Fibroblast of skin of abdomen (primary cell): ENCODE results near the gene SGF29.
"Not testable (repeated sequence)": the region's sequence is repeated elsewhere in the genome, so short reads cannot be mapped to it uniquely, and the experiment has no call there.

Source experiments
- DNase-seq: peaks from one replicate; pipeline ENCODE4 v3.0.0-alpha.2; 2013

The SGF29 gene

DNA sequence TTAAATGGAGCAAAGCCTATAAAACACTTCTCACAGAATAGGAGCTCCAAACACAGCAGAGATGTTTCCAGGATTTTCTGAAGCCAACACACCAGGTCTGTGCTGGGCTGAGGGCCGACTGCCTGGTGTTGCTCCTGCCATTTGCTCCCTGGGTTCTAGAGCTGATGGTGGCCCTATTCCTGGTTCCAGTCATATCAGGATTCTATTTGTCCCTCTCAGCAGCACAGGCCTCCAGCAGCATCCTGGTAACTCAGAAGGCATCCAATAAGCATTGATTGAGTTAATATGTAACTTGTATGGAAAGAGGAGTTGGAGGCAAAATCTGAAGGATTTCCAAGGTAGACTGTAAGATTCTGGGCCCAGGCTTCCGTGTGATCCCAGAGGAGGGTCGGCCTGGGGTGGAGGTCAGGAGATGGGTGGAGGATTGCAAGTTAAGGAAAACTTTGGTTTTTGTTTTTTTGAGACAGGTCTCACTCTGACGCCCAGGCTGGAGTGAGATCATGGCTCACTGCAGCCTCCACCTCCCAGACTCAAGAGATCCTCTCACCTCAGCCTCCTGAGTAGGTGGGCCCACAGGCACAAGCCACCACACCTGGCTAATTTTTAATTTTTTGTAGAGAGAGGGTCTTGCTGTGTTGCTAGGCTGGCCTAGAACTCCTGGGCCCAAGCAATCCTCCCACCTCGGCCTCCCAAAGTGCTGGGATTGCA lies 20.6 kb upstream of the SGF29 start:
- no peak for DNase-seq

DNA sequence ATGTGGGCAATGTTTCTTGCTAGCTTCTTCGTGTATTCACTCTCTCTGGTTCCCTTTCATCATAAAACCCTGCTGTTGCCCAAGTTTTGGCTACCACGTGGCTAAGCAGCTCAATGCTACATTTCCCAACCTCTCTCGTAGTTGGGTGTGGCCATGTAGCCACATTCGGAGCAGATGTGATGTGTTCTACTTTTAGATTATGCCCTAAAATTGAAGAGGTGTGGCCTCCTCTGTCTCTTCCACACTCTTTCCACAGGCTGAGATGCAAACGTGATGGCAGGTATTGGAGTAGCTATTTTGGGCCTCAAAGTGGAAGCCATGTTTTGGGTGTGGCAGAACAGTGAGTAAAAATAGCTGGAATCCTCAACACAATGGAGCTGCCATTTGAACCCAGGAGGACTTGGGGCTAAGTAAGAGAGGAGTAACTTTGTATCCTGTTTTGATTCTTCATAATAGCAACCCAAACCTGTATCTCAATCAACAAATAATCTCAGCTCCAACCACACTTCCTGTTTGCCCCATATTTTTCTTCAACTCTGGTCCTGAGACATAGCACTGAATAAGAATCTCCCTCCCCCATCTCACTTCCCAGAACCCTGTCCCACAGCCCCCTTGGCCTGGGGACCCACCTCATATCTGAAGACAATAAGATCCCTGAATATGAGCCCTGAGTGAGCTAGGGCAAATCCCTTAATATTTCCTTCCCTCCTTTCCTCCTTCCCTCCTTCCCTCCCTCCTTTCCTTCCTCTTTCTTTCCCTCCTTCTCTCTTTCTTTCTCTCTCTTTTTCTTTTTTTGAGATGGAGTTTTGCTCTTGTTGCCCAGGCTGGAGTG lies 19.0 kb upstream of the SGF29 start:
- DNase-seq, result peak; percentile 28

- DNase-seq, result no peak
Measured at GRCh38 chr16:28537076-28537475, 16.6 kb upstream of the SGF29 start.

- DNase-seq, result no peak
Measured at GRCh38 chr16:28537964-28538732, 15.6 kb upstream of the SGF29 start.

GRCh38 chr16:28538733-28539596 lies 14.8 kb upstream of the SGF29 start, which contains the start of gene NUPR1:
TSS of gene NUPR1 (minus strand) at chr16:28538974. CDS start at chr16:28538907, 67 bp downstream.
- DNase-seq, result peak; percentile 99

- no peak for DNase-seq
Measured at GRCh38 chr16:28540346-28540745, 13.4 kb upstream of the SGF29 start.

- no peak for DNase-seq
Measured at GRCh38 chr16:28542646-28543045, 11.1 kb upstream of the SGF29 start.

GRCh38 chr16:28543072-28543471 lies 10.6 kb upstream of the SGF29 start:
- no peak for DNase-seq

GRCh38 chr16:28544998-28545397 lies 8.7 kb upstream of the SGF29 start:
- no peak for DNase-seq

GRCh38 chr16:28545964-28546363 lies 7.8 kb upstream of the SGF29 start:
- not testable (repeated sequence) for DNase-seq

DNA sequence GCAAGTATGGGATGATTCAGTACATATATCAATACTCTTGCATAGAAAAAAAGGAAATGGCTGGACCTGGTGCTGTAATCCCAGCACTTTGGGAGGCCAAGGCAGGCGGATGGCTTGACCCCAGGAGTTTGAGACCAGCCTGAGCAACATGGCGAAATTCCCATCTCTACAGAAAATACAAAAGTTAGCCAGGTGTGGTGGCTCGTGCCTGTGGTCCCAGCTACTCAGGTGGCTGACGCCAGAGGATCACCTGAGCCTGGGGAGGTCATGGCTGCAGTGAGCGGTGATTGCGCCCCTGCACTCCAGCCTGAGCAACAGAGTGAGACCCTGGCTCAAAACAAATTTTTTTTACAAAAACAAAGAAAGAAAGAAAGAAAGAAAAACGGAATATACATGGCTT lies 7.1 kb upstream of the SGF29 start:
- DNase-seq, result no peak

- no peak for DNase-seq
Measured at GRCh38 chr16:28548306-28548802, 5.4 kb upstream of the SGF29 start.

- peak; percentile 36 for DNase-seq
Measured at GRCh38 chr16:28549301-28549899, 4.3 kb upstream of the SGF29 start.

GRCh38 chr16:28554634-28555423 lies 1.1 kb downstream of the SGF29 start:
- no peak for DNase-seq

DNA sequence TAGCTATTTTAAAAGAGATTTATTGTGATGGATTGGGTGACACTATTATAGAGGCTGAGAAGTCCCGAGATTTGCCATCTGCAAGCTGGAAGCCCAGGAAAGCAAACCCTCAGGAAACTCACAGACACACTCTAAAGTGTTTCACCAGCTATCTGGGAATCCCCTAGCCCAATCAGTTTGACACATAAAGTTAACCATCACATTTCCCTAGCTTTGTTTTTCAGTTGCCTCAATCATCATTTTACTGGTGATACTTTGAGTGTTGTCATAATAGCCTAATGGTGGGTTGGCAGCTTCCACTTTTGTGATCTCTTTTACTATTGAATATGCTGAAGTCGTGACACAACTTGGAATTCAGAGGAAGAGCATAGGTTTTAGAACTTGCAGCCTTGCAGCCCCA lies 1.8 kb downstream of the SGF29 start:
- DNase-seq, result no peak

- no peak for DNase-seq
Measured at GRCh38 chr16:28556914-28557320, 3.2 kb downstream of the SGF29 start.

DNA sequence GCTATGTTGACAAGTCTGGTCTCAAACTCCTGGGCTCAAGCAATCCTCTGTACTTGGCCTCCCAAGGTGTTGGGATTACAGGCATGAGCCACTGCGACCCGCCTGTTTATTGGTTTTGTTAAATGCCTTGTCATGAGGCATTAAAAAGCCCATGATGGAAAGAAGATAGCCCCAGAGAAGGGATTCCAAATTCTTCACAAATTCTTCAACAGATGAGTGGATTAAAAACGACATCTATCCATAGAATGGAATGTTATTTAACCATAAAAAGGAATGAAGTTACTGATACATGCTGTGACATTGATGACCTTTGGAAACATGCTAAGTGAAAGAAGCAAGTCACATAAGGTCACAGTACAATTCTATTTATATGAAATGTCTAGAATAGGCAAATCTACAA lies 4.7 kb downstream of the SGF29 start:
- DNase-seq, result no peak

DNA sequence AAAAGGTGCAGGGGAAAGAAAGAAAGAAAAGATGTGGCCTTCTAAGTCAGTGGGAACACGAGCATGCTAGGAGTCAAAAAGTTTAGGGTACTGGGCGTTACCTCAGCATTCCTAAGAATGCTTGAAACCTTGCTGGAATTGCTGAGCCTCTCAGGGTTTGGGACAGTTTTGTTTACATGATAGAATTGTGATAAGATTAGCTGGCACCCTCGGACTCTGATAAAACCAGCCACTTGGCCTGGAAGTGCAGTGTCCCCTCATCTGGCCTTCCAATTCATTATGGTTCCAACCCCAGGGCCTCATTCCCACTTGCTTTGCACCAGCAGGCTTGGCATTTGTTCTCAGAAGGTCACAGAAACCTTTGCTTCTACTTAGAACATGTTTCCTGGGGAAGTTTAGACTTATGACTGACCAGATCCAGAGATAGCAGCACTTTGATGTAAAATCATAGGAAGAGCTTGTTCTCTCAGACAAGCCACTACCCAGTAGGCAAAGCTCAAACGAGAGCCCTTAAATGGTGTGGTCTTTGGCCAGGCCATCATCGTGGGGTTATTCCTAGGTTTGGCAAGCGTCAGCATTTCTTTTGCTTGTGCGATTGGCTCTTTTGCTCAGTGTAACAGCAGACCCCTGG lies 8.0 kb downstream of the SGF29 start:
- DNase-seq, result no peak

DNA sequence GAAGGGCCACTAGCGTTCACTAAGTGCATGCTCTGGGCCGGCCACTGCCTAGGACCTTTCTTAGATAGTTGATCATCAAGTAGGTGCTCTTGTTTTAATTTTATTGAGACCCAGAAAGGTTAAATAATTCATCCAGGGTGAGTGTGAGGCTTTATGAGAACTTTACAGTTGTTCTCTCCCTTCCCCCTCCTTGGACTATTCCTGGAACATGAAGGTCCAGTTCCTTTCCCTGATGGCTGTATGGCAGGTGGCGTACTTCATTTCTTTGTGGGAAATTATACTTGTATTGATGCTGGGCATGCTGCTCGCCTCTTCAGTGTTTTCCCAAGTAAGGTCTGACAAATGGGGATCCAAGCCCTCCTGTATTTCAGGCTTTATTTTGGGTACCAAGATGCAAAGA lies 8.5 kb downstream of the SGF29 start:
- no peak for DNase-seq

- DNase-seq, result no peak
Measured at GRCh38 chr16:28563218-28563617, 9.5 kb downstream of the SGF29 start.
